Measurements from ENCODE around the gene FOXB2.
A peak's percentile ranks its signal among the peaks of the same experiment; 100 is the strongest.

DNA sequence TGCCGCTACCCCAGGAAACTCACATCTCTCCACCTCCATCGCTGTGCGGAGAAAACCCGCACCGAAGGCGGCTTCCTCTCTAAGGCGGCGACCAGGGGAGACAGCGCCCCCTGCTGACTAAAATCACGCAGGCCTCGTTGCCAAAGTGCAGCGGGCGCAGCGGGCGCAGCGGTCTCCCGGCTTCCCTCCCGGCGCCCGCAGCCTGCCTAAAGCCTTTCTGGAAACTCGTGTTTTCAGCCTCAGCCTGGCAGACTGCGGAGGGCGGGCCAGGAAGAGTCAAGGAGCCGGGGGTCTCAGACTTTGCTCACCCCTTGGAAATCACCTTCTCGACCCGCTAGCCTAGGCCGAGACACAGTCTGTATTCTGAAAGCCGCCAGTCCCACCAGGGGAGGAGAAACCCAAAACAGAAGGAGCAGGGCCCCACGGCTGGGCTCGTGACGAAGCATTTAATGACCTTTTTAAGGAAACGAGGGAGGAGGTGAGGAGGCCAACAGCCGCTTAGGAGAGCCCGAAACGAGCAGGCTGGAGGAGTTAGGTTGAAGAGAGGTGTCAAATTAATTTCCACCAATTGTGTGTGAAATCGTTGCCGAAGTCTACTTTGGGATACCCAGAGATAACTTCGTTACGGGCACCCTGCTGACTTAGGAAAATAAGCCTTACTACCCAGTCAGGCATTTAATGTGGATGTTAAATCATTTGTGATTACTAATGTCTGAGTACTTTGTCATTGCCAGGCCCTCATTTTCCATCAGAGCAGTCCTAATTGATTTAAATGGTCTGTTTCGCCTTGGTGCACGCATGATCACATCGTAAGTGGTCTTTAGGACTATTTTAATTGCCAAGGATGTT is 7.3 kb upstream of the FOXB2 start:
- no peak for TF ChIP-seq POLR2A (IDR thresholded peaks at IDR 0.05)
- TF ChIP-seq, protein P1, sequence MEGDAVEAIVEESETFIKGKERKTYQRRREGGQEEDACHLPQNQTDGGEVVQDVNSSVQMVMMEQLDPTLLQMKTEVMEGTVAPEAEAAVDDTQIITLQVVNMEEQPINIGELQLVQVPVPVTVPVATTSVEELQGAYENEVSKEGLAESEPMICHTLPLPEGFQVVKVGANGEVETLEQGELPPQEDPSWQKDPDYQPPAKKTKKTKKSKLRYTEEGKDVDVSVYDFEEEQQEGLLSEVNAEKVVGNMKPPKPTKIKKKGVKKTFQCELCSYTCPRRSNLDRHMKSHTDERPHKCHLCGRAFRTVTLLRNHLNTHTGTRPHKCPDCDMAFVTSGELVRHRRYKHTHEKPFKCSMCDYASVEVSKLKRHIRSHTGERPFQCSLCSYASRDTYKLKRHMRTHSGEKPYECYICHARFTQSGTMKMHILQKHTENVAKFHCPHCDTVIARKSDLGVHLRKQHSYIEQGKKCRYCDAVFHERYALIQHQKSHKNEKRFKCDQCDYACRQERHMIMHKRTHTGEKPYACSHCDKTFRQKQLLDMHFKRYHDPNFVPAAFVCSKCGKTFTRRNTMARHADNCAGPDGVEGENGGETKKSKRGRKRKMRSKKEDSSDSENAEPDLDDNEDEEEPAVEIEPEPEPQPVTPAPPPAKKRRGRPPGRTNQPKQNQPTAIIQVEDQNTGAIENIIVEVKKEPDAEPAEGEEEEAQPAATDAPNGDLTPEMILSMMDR (IDR thresholded peaks at IDR 0.05) = peak in 1 of 3 donors; percentile 28
- no peak for TF ChIP-seq EP300 (IDR thresholded peaks at IDR 0.05)

Data from ovary (tissue), 3 donors.